Chondrocyte (in vitro differentiated cells): ENCODE data around the gene SSH2. TPM values are rescaled to one million over a fixed set of nuclear protein-coding genes. Genes with fewer than 3 reads are reported as not detected.

Experiments used
- DNase-seq: peaks from one replicate; pipeline ENCODE4 v3.0.0; 2021; ENCODE audit warnings: mixed read lengths, low spot score
- H3K27ac Mint-ChIP-seq: one replicate; pipeline ENCODE4 v1.8.0; 2021; ENCODE audit warnings: mild to moderate bottlenecking, moderate library complexity, mixed read lengths; ENCODE audit not compliant: unreplicated experiment
- H3K27me3 Mint-ChIP-seq: 2 replicates; pipeline ENCODE4 v1.8.0; 2021; ENCODE audit warnings: low read depth, mixed read lengths
- H3K36me3 Mint-ChIP-seq: 2 replicates; pipeline ENCODE4 v1.8.0; 2021; ENCODE audit warnings: low read depth, mixed read lengths
- H3K4me1 Mint-ChIP-seq: 2 replicates; pipeline ENCODE4 v1.8.0; 2021; ENCODE audit warnings: low read depth, mild to moderate bottlenecking, mixed read lengths
- H3K4me3 Mint-ChIP-seq: one replicate; pipeline ENCODE4 v1.8.0; 2021; ENCODE audit warnings: mild to moderate bottlenecking, moderate library complexity, mixed read lengths; ENCODE audit not compliant: unreplicated experiment
- H3K9me3 Mint-ChIP-seq: 2 replicates; pipeline ENCODE4 v1.8.0; 2021; ENCODE audit warnings: low read depth, mixed read lengths
- total RNA-seq: library from RNA; stranded (reverse); gene quantifications from 3 replicates; pipeline ENCODE4 v1.2.1, GENCODE V29; 2021
- TF ChIP-seq, protein P1 (sequence below): fragments of 200-600 bp; sonication (generic); IDR thresholded peaks from 2 replicates; pipeline ENCODE4 v1.5.0; 2021; ENCODE audit warnings: antibody characterized with exemption, mild to moderate bottlenecking, moderate library complexity

The SSH2 gene
- total RNA-seq, 1 donor from 2014 or later: 14.1 TPM

DNA sequence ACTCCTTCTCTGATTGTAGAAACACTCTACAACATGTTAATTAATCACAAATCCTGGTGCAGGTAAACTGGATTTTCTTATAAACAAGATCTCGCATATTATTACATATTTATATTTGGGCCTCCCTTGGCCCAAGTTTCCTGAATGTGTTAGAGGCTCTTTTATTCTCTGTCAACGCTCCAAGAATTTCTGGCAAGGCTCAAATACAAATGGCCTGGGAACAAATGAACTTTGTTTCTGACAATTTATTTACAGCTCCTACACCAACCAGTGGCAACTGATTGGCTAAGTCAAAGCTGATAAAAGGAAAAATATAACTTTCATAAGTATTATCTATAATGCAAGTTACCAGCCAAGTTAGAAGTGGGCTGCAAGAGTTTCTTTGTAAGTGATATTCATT lies 242.4 kb downstream of the SSH2 start:
- Mint-ChIP-seq H3K27ac (no peak overlapping the region), H3K36me3 (no peaks in the 10 kb centered on the region), H3K4me3 (no peak overlapping the region), H3K4me1 (peaks cover 5% of the 10 kb centered on the region), H3K27me3 (no peaks in the 10 kb centered on the region), H3K9me3 (no peaks in the 10 kb centered on the region)
- TF ChIP-seq, protein P1, sequence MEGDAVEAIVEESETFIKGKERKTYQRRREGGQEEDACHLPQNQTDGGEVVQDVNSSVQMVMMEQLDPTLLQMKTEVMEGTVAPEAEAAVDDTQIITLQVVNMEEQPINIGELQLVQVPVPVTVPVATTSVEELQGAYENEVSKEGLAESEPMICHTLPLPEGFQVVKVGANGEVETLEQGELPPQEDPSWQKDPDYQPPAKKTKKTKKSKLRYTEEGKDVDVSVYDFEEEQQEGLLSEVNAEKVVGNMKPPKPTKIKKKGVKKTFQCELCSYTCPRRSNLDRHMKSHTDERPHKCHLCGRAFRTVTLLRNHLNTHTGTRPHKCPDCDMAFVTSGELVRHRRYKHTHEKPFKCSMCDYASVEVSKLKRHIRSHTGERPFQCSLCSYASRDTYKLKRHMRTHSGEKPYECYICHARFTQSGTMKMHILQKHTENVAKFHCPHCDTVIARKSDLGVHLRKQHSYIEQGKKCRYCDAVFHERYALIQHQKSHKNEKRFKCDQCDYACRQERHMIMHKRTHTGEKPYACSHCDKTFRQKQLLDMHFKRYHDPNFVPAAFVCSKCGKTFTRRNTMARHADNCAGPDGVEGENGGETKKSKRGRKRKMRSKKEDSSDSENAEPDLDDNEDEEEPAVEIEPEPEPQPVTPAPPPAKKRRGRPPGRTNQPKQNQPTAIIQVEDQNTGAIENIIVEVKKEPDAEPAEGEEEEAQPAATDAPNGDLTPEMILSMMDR: no peak
- no peak for DNase-seq

DNA sequence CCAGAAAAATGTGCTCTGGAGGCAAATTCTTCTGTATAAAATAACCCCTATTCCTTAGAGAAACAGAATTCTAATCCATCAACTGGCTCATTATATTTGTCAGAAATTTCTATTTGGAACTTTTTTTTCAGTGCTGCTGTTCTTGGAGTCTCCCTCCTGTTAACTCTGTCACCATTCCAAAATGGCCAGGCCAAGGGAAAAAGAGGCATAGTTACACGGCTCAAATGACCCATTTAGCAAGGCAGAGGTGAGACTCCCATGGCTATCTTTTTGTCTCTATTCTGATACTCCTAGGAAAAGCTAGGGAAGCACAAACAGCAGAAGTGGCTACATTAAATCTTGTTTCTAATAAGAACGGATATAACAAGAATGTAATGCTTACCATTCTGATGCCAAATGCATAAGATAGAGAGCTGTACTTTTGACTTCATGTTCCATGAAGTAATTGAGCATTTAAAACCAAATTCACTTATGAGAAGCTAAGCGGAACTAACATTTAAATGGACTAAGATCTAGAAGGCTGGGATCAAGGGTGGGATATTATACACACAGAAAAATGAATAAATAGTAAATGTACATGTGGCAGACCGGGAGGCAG lies 242.9 kb downstream of the SSH2 start:
- no peak for DNase-seq

DNA sequence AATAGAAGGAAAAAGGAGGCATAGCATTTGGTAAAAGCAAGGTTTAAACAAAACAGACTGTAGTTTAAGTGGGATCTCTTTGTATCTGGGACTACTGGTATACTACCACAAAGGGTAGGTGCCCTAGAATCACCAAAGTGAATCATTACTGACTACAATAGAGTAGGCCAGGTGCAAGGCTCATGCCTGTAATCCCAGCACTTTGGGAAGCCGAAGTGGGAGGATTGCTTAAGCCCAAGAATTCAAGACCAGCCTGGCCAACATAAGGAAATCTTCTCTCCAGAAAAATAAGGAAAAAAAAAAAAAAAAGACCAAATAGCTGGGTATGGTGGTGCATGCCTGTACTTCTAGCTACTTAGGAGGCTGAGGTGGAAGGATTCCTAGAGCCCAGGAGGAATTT lies 246.5 kb downstream of the SSH2 start:
- H3K27me3 Mint-ChIP-seq: no peaks in the 10 kb centered on the region
- peaks cover 12% of the 10 kb centered on the region for H3K4me1 Mint-ChIP-seq
- H3K9me3 Mint-ChIP-seq: no peaks in the 10 kb centered on the region
- H3K27ac Mint-ChIP-seq: no peak overlapping the region
- no peaks in the 10 kb centered on the region for H3K36me3 Mint-ChIP-seq
- TF ChIP-seq, protein P1: no peak
- H3K4me3 Mint-ChIP-seq: no peak overlapping the region
- no peak for DNase-seq

More for the DNA sequence above, 242.9 kb downstream of the SSH2 start:
- Mint-ChIP-seq H3K36me3 (no peaks in the 10 kb centered on the region), H3K4me1 (peaks cover 9% of the 10 kb centered on the region), H3K27ac (no peak overlapping the region), H3K27me3 (no peaks in the 10 kb centered on the region), H3K9me3 (no peaks in the 10 kb centered on the region), H3K4me3 (no peak overlapping the region)
- TF ChIP-seq, protein P1: no peak

DNA sequence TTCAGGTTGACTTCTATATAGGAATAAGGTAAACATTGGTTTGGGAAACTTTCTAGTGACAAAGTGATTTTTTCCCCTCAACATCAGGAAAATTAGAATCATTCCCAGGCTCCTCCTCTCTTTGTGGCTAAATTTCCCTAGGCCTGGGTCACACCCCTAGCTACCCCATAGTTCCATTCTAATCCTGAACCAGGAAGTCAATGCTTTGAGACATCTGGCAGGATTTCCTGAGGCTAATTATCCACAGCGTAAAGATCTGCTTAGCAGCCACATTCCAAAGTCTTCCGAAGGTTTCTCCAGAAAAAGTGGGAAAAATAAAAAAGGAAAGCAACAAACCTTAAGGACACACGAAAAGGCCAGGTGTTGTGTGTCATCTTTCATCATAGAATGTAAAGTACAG lies 247.0 kb downstream of the SSH2 start:
- H3K4me3 Mint-ChIP-seq: no peak overlapping the region
- H3K27ac Mint-ChIP-seq: peak overlapping the region; percentile 73
- TF ChIP-seq, protein P1: no peak
- H3K36me3 Mint-ChIP-seq: no peaks in the 10 kb centered on the region
- DNase-seq: no peak
- H3K4me1 Mint-ChIP-seq: peaks cover 12% of the 10 kb centered on the region
- no peaks in the 10 kb centered on the region for H3K9me3 Mint-ChIP-seq
- no peaks in the 10 kb centered on the region for H3K27me3 Mint-ChIP-seq

DNA sequence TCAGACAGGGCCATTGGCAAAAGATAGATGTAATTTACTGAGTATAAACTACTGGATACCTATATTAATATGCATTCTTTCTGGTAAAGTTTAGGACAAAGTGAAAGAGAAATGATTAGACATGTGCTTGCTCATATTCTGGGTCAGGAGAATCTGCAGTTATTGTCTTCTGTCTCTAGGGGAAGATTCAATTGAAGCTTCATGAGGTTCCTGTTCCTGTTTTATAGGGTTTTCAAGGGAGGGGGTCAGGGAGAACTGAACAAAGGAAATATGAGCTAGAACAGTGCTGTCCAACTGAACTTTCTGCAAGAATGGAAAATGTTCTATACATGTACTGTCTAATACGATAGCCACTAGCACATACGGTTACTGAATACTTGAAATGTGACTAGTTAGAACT lies 248.0 kb downstream of the SSH2 start:
- Mint-ChIP-seq H3K27me3 (no peaks in the 10 kb centered on the region), H3K27ac (no peak overlapping the region), H3K4me1 (peaks cover 18% of the 10 kb centered on the region), H3K9me3 (no peaks in the 10 kb centered on the region), H3K4me3 (no peak overlapping the region), H3K36me3 (no peaks in the 10 kb centered on the region)
- DNase-seq: no peak
- TF ChIP-seq, protein P1: no peak
